HepG2 (cell line): ENCODE results near the gene TADA2B.

ENCODE experiments used
- CBFB ChIP-seq: sonication (generic); formaldehyde crosslinking; IDR thresholded peaks from 2 replicates; pipeline ENCODE4 v1.4.0; 2020; ENCODE audit warnings: missing genetic modification reagents
- DR1 ChIP-seq: sonication (generic); formaldehyde crosslinking; IDR thresholded peaks from 2 replicates; pipeline ENCODE4 v1.8.0; 2021; ENCODE audit warnings: mild to moderate bottlenecking, missing genetic modification reagents, inconsistent platforms
- ELK4 ChIP-seq: sonication (generic); formaldehyde crosslinking; IDR thresholded peaks from 2 replicates; pipeline ENCODE4 v1.9.0; 2021; ENCODE audit warnings: missing genetic modification reagents, borderline replicate concordance
- NFKB2 ChIP-seq: sonication (generic); formaldehyde crosslinking; IDR thresholded peaks from 2 replicates; pipeline ENCODE4 v1.4.0; 2020; ENCODE audit warnings: missing genetic modification reagents, borderline replicate concordance
- USF2 ChIP-seq, 2 experiments: sonication (generic) in 1 of 2; formaldehyde crosslinking in 1 of 2; IDR thresholded peaks; 2 replicates each; pipeline versions ENCODE4 v1.5.1 to v1.6.1; 2011 to 2020; ENCODE audit warnings: borderline replicate concordance in 1 of 2, low read depth in 1 of 2, low read length in 1 of 2, mild to moderate bottlenecking in 1 of 2, missing genetic modification reagents in 1 of 2, moderate library complexity in 1 of 2

- TF ChIP-seq NFKB2 (CRISPR knock-in tag) = no peak
- TF ChIP-seq ELK4 (CRISPR knock-in tag) = no peak
- TF ChIP-seq USF2 (IDR thresholded peaks at IDR 0.05; ENCODE audit: low read depth, low read length) = no peak
- TF ChIP-seq USF2 (CRISPR knock-in tag; IDR thresholded peaks at IDR 0.05; ENCODE audit: borderline replicate concordance) = no peak
- TF ChIP-seq CBFB (CRISPR knock-in tag) = no peak
- no peak for TF ChIP-seq DR1 (CRISPR knock-in tag)
These were observed 53.1 kb downstream of the TADA2B start for GRCh38 chr4:7096236-7096635.
